Osteoblast (primary cell): ENCODE measurements around the gene BRD2. TPM values are rescaled to one million over a fixed set of nuclear protein-coding genes. Genes with fewer than 3 reads are reported as not detected.

Experiments
- DNase-seq: peaks from one replicate; pipeline ENCODE4 v3.0.0; 2011; ENCODE audit warnings: low spot score, mixed read lengths; ENCODE audit not compliant: insufficient read length; ENCODE audit errors: missing footprints
- H2AFZ ChIP-seq: 2 replicates; pipeline ENCODE4 v1.6.0; 2011; ENCODE audit warnings: mild to moderate bottlenecking, low read length
- H3K27ac ChIP-seq: 2 replicates; pipeline ENCODE4 v1.5.1; 2011; ENCODE audit warnings: mild to moderate bottlenecking, low read depth, low read length, moderate library complexity
- H3K27me3 ChIP-seq: 2 replicates; pipeline ENCODE4 v1.6.0; 2012; ENCODE audit warnings: mild to moderate bottlenecking, control low read depth, inconsistent platforms, low read length, moderate library complexity; ENCODE audit not compliant: insufficient read depth
- H3K36me3 ChIP-seq: 2 replicates; pipeline ENCODE4 v1.5.1; 2011; ENCODE audit warnings: mild to moderate bottlenecking, low read length, control low read depth, moderate library complexity; ENCODE audit not compliant: insufficient read depth
- H3K4me1 ChIP-seq: 2 replicates; pipeline ENCODE4 v1.5.1; 2011; ENCODE audit warnings: mild to moderate bottlenecking, low read length, control low read depth, moderate library complexity; ENCODE audit not compliant: insufficient read depth
- H3K4me2 ChIP-seq: 2 replicates; pipeline ENCODE4 v1.6.0; 2011; ENCODE audit warnings: mild to moderate bottlenecking, low read length; ENCODE audit not compliant: insufficient read depth
- H3K4me3 ChIP-seq: fragments of 200-600 bp; sonication (generic); 3 replicates; pipeline ENCODE4 v1.5.1; 2012; ENCODE audit warnings: mild to moderate bottlenecking, low read length, inconsistent platforms; ENCODE audit not compliant: insufficient read depth
- H3K79me2 ChIP-seq: 2 replicates; pipeline ENCODE4 v1.6.0; 2012; ENCODE audit warnings: mild to moderate bottlenecking, low read length, control low read depth, inconsistent platforms; ENCODE audit not compliant: insufficient read depth
- H3K9me3 ChIP-seq: 2 replicates; pipeline ENCODE4 v1.5.1; 2011; ENCODE audit warnings: low read depth, low read length, control low read depth
- H4K20me1 ChIP-seq: 2 replicates; pipeline ENCODE4 v1.6.0; 2012; ENCODE audit warnings: mild to moderate bottlenecking, low read length, control low read depth; ENCODE audit not compliant: insufficient read depth
- total RNA-seq: library from RNA; depleted of rRNA; stranded (reverse); fragments of >200 nt; gene quantifications from 2 replicates; pipeline ENCODE4 v1.2.3, GENCODE V29; 2012
- TF ChIP-seq, protein P1 (sequence below): IDR thresholded peaks from 2 replicates; pipeline ENCODE4 v1.5.1; 2011; ENCODE audit warnings: mild to moderate bottlenecking, low read depth, low read length, moderate library complexity; ENCODE audit errors: extremely low read depth

The BRD2 gene
- total RNA-seq, 1 donor = 119 TPM

DNA sequence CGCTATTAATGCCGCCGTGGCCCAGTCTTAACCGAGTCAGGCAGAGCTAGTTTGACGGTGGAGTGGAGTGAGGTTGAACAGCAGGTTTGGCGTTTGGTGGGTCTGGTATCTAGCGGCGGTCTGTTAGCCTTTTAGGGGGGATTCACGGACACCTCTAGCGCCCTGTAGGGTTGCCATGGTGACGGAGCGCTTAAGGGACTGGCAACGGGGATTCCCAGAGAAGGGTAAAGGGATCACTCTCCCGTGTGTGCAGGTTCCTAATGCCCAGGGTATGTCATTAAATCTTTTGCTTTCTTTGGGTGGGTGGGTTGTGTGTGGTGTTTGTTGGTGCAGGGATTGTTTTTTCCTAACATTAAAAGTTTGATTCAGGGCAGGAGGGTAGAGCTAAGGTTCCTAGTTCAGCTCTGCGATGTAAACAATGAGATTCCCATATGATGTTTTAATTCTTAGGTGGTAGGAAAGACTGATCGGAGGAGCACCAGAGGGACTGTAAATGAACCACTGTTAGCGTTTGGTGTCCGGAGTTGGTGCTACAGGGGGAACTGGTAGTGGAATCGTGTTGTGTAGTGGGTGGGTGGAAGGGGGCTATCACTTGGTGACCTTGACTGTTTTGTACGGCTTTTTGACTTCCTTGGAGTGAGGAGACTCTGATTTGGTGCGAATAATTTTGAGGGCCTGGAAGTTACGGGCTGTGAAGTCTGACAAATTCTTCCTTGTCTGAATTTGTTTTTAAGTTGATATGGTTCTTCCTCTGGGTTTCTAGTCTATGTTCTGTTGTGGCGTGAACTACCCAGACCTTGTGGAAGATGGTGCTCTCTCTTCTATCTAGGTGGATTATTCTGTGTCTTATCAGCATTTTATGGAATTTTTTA, 5.0 kb downstream of the BRD2 start:
- peaks cover 62% of the 10 kb centered on the region for H3K36me3 ChIP-seq
- DNase-seq = peak; percentile 53
- H3K4me3 ChIP-seq = peak overlapping the region; percentile 82
- no peaks in the 10 kb centered on the region for H3K9me3 ChIP-seq
- peaks cover 66% of the 10 kb centered on the region for H3K79me2 ChIP-seq
- H3K27me3 ChIP-seq = no peaks in the 10 kb centered on the region
- peaks cover 63% of the 10 kb centered on the region for H4K20me1 ChIP-seq
- H2AFZ ChIP-seq = no peak overlapping the region
- peak overlapping the region; percentile 98 for H3K4me2 ChIP-seq
- peaks cover 33% of the 10 kb centered on the region for H3K4me1 ChIP-seq
- TF ChIP-seq, protein P1, sequence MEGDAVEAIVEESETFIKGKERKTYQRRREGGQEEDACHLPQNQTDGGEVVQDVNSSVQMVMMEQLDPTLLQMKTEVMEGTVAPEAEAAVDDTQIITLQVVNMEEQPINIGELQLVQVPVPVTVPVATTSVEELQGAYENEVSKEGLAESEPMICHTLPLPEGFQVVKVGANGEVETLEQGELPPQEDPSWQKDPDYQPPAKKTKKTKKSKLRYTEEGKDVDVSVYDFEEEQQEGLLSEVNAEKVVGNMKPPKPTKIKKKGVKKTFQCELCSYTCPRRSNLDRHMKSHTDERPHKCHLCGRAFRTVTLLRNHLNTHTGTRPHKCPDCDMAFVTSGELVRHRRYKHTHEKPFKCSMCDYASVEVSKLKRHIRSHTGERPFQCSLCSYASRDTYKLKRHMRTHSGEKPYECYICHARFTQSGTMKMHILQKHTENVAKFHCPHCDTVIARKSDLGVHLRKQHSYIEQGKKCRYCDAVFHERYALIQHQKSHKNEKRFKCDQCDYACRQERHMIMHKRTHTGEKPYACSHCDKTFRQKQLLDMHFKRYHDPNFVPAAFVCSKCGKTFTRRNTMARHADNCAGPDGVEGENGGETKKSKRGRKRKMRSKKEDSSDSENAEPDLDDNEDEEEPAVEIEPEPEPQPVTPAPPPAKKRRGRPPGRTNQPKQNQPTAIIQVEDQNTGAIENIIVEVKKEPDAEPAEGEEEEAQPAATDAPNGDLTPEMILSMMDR = no peak
- peak overlapping the region; percentile 62 for H3K27ac ChIP-seq

DNA sequence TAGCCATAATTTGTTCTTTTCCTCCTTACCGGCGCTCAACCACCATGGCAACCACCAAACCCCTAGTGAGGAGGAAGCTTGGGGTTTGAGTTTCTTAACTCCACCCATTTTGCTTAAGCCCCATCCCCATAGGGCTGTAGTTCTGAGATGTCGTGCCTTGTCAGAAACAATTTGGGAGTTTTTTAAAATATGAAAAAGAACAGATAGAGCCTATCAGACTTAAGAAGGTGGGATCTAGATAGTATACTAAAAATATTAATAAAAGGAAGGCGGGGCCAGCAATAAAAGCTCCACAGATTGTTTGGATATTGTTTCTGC, 5.6 kb downstream of the BRD2 start:
- peak; percentile 89 for DNase-seq
- H4K20me1 ChIP-seq = peaks cover 69% of the 10 kb centered on the region
- peak overlapping the region; percentile 98 for H3K4me2 ChIP-seq
- H3K9me3 ChIP-seq = no peaks in the 10 kb centered on the region
- no peaks in the 10 kb centered on the region for H3K27me3 ChIP-seq
- peaks cover 33% of the 10 kb centered on the region for H3K4me1 ChIP-seq
- H3K36me3 ChIP-seq = peaks cover 68% of the 10 kb centered on the region
- H3K4me3 ChIP-seq = peak overlapping the region; percentile 82
- peak overlapping the region; percentile 67 for H3K27ac ChIP-seq
- H3K79me2 ChIP-seq = peaks cover 72% of the 10 kb centered on the region
- TF ChIP-seq, protein P1 = no peak
- H2AFZ ChIP-seq = no peak overlapping the region

DNA sequence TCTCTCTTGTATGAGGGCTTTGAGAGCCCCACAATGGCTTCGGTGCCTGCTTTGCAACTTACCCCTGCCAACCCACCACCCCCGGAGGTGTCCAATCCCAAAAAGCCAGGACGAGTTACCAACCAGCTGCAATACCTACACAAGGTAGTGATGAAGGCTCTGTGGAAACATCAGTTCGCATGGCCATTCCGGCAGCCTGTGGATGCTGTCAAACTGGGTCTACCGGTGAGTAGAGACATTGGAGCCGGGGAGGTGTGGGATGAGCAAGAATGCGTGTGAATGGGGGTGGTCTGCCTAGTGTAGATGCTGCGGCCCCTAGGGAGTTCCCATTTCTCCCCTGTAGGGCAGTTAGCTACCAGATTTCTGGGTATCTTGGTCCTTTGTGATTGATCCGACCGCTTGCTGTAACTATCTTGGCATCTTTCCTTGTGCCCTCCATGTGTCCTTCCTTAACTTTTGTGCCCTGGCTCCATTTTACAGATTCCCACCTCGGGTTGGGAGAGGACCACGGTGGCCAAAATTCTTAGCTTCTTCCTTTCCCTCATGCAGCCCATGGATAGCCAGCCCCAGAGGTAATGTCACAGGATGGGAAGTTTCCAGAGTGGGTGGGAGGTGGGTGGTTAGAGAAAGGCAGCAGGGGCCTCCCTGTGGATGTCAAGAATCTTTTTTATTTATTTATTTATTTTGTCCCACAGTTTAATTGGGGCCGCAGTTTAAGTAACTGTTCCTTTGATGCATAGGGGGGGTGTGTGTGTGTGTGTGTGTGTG, 6.3 kb downstream of the BRD2 start:
- Histone ChIP-seq H3K4me2 (peak overlapping the region; percentile 98), H3K4me1 (peaks cover 27% of the 10 kb centered on the region), H3K9me3 (no peaks in the 10 kb centered on the region), H3K79me2 (peaks cover 79% of the 10 kb centered on the region), H4K20me1 (peaks cover 77% of the 10 kb centered on the region), H3K27me3 (no peaks in the 10 kb centered on the region), H3K4me3 (peak overlapping the region; percentile 82), H3K27ac (peak overlapping the region; percentile 67), H3K36me3 (peaks cover 75% of the 10 kb centered on the region), H2AFZ (no peak overlapping the region)
- TF ChIP-seq, protein P1 = no peak
- DNase-seq = peak; percentile 84

DNA sequence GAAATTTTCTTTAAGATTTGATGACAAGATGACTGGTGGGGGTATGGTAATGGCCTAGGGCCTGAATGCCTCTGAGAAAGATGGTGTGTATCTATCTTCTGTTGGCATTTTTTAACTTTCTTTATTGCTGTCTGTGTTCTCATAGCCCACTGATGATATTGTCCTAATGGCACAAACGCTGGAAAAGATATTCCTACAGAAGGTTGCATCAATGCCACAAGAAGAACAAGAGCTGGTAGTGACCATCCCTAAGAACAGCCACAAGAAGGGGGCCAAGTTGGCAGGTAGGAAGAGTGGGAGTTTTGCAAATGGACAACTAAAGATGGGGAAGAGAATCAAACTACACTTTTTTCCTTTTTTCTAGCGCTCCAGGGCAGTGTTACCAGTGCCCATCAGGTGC, 7.5 kb downstream of the BRD2 start:
- Histone ChIP-seq H3K79me2 (peaks cover 85% of the 10 kb centered on the region), H2AFZ (no peak overlapping the region), H3K9me3 (no peaks in the 10 kb centered on the region), H3K27me3 (no peaks in the 10 kb centered on the region), H3K4me3 (peak overlapping the region; percentile 82), H3K27ac (no peak overlapping the region), H3K4me2 (peak overlapping the region; percentile 98), H3K4me1 (peaks cover 26% of the 10 kb centered on the region), H3K36me3 (peaks cover 87% of the 10 kb centered on the region), H4K20me1 (peaks cover 88% of the 10 kb centered on the region)
- TF ChIP-seq, protein P1 = no peak
- peak; percentile 59 for DNase-seq
